Measurements from ENCODE around the gene ITPRIPL1.

ITPRIPL1 gene

DNA sequence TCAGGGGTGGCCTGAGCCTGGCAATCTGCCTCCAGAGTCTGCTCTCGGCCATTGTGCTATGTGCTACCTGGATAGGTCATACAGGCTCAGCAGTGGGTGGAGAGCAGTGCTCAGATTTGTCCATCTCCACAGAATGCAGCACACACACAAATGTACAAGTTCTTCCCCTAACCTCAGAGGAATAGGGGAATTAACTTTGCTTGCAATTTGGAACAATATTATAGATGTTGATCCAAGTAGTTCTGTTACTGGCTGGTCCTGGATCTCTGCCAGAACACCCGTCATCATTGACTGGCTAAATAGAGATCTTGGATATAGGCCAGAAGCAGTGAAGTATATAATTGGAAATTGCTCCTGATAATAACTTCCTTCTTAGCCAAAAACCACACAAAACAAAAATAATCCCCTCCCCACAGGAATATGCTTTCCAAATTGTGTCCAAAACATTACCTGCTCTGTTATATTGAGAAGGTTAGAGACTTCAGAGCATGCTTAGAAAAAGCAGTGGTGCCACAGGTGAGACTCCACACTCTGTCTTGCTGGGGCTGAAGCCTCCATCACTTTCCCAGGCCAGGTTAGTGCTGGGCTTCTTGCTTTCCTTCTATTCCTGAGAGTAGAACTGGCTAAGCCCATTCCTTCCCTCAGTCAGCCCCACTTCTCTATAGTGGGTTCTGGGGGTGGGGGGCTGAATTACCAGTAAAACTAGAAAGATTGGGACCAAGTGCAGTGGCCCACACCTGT, 49.3 kb downstream of the ITPRIPL1 start:
- TF ChIP-seq POLR2AphosphoS5 (IDR thresholded peaks at IDR 0.05; ENCODE audit: low read depth, low read length) (no peak), PAX5 (IDR thresholded peaks at IDR 0.05; ENCODE audit: insufficient read depth, low read length, severe bottlenecking) (no peak), TAF1 (IDR thresholded peaks at IDR 0.05; ENCODE audit: low read depth, low read length) (no peak), POLR2A (IDR thresholded peaks at IDR 0.05; ENCODE audit: low read depth, low read length) (no peak), POU2F2 (IDR thresholded peaks at IDR 0.05; ENCODE audit: low read depth, low read length) (no peak)
- DNase-seq (ENCODE audit: insufficient read length, low spot score) = no peak
- no peak for FAIRE-seq

Data from GM12891 (cell line).